A673 (cell line): Measurements from ENCODE around the gene PDXP.

Experiments used
- CTCF ChIP-seq: fragments of 300-800, 200-600 bp; sonication (generic); conservative IDR thresholded peaks from 2 replicates; pipeline ENCODE4 v1.5.1; 2017; ENCODE audit warnings: low read depth, mild to moderate bottlenecking, antibody characterized with exemption, low read length, moderate library complexity, mixed read lengths
- EZH2 ChIP-seq: fragments of 200-600 bp; sonication (generic); IDR thresholded peaks from 2 replicates; pipeline ENCODE4 v1.6.1; 2017; ENCODE audit warnings: borderline replicate concordance, low read depth, mild to moderate bottlenecking, mixed read lengths, antibody characterized with exemption, low read length; ENCODE audit not compliant: poor library complexity, severe bottlenecking

DNA sequence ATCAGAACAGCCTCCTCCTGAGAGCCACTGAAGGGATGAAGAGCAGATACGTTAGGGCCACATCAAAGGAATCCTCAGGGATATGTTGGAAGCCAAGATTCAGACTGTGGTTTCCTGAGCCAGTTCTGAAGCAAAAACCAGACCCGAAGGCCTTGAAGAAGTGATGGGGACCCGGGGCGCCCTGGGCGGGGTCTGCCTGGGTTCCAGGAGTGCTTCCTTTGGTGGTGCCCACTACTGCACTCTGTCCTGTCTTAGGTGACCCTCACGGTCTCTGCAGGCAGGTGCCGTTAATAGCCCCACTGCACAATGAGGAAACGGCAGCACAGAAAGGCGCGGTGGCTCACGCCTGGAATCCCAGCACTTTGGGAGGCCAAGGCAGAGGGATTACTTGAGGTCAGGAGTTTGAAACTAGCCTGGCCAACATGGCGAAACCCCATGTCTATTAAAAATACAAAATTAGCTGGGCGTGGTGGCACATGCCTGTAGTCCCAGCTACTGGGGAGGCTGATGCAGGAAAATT lies 31.9 kb upstream of the PDXP start:
- no peak for TF ChIP-seq CTCF
- no peak for TF ChIP-seq EZH2
